Fibroblast of lung (primary cell): ENCODE results near the gene KLK15.

Experiments
- CTCF ChIP-seq, 2 donors: IDR thresholded peaks in 1 of 2; conservative IDR thresholded peaks in 1 of 2; 1 replicate in 1 of 2; 2 replicates in 1 of 2; pipeline ENCODE4 v1.5.1; 2011 to 2012; ENCODE audit warnings: low read length in 2 of 2, control low read depth in 1 of 2, inconsistent platforms in 1 of 2, low read depth in 1 of 2, mild to moderate bottlenecking in 1 of 2
- EZH2 ChIP-seq: IDR thresholded peaks from 2 replicates; pipeline ENCODE4 v1.5.1; 2012; ENCODE audit warnings: low read length, control low read depth, mild to moderate bottlenecking; ENCODE audit errors: missing control alignments

GRCh38 chr19:50833117-50833801 lies at the start of gene KLK15:
- TF ChIP-seq CTCF (conservative IDR thresholded peaks at IDR 0.05 in 1 of 2, IDR thresholded peaks at IDR 0.05 in 1 of 2; ENCODE audit: low read depth in 1 of 2, low read length in 2 of 2) (no peak), EZH2 (no peak)
